HEK293 (cell line): ENCODE results near the gene CREB3L1.
A peak's percentile ranks its signal among the peaks of the same experiment; 100 is the strongest.

ENCODE experiments used
- EGR2 ChIP-seq: fragments of 450-650 bp; formaldehyde crosslinking; IDR thresholded peaks from 2 replicates; pipeline ENCODE4 v1.5.1; 2016; ENCODE audit warnings: low read depth, missing biosample characterization, missing genetic modification characterization
- GLI2 ChIP-seq: fragments of 450-650 bp; formaldehyde crosslinking; IDR thresholded peaks from 2 replicates; pipeline ENCODE4; 2017; ENCODE audit warnings: missing biosample characterization, missing genetic modification characterization, low read depth, borderline replicate concordance
- GLIS1 ChIP-seq: fragments of 450-650 bp; formaldehyde crosslinking; IDR thresholded peaks from 2 replicates; pipeline ENCODE4 v1.5.1; 2016; ENCODE audit warnings: missing biosample characterization, missing genetic modification characterization
- KLF1 ChIP-seq: fragments of 450-650 bp; formaldehyde crosslinking; IDR thresholded peaks from 2 replicates; pipeline ENCODE4 v1.5.1; 2016; ENCODE audit warnings: missing biosample characterization, missing genetic modification characterization
- SCRT1 ChIP-seq: fragments of 450-650 bp; formaldehyde crosslinking; IDR thresholded peaks from 2 replicates; pipeline ENCODE4 v1.5.1; 2016; ENCODE audit warnings: missing biosample characterization, missing genetic modification characterization, borderline replicate concordance
- WT1 ChIP-seq: fragments of 450-650 bp; formaldehyde crosslinking; IDR thresholded peaks from 2 replicates; pipeline ENCODE4 v1.5.1; 2016; ENCODE audit warnings: missing biosample characterization, missing genetic modification characterization
- ZBTB1 ChIP-seq: fragments of 450-650 bp; formaldehyde crosslinking; IDR thresholded peaks from 2 replicates; pipeline ENCODE4 v1.5.1; 2016; ENCODE audit warnings: missing biosample characterization, missing genetic modification characterization
- ZBTB20 ChIP-seq: fragments of 450-650 bp; formaldehyde crosslinking; IDR thresholded peaks from 2 replicates; pipeline ENCODE4 v1.5.1; 2016; ENCODE audit warnings: missing biosample characterization, missing genetic modification characterization
- ZBTB48 ChIP-seq: fragments of 450-650 bp; formaldehyde crosslinking; IDR thresholded peaks from 2 replicates; pipeline ENCODE4 v1.5.1; 2016; ENCODE audit warnings: missing biosample characterization, missing genetic modification characterization
- ZNF146 ChIP-seq: fragments of 450-650 bp; formaldehyde crosslinking; IDR thresholded peaks from 2 replicates; pipeline ENCODE4 v1.5.1; 2016; ENCODE audit warnings: missing biosample characterization, missing genetic modification characterization
- ZNF16 ChIP-seq: fragments of 450-650 bp; formaldehyde crosslinking; IDR thresholded peaks from 2 replicates; pipeline ENCODE4 v1.5.1; 2016; ENCODE audit warnings: low read depth, missing biosample characterization, missing genetic modification characterization
- ZNF24 ChIP-seq: fragments of 450-650 bp; formaldehyde crosslinking; IDR thresholded peaks from 2 replicates; pipeline ENCODE4 v1.5.1; 2016; ENCODE audit warnings: missing biosample characterization, missing genetic modification characterization
- ZNF292 ChIP-seq: fragments of 450-650 bp; formaldehyde crosslinking; IDR thresholded peaks from 2 replicates; pipeline ENCODE4 v1.5.1; 2016; ENCODE audit warnings: low read depth, missing biosample characterization, missing genetic modification characterization, borderline replicate concordance
- ZNF302 ChIP-seq: fragments of 450-650 bp; formaldehyde crosslinking; IDR thresholded peaks from 2 replicates; pipeline ENCODE4 v1.5.1; 2016; ENCODE audit warnings: missing biosample characterization, missing genetic modification characterization, low read depth
- ZNF311 ChIP-seq: fragments of 450-650 bp; formaldehyde crosslinking; IDR thresholded peaks from 2 replicates; pipeline ENCODE4 v1.5.1; 2017; ENCODE audit warnings: missing biosample characterization, missing genetic modification characterization, borderline replicate concordance
- ZNF324 ChIP-seq: fragments of 450-650 bp; formaldehyde crosslinking; IDR thresholded peaks from 2 replicates; pipeline ENCODE4 v1.5.1; 2016; ENCODE audit warnings: missing biosample characterization, missing genetic modification characterization
- ZNF416 ChIP-seq: fragments of 450-650 bp; formaldehyde crosslinking; IDR thresholded peaks from 2 replicates; pipeline ENCODE4 v1.5.1; 2016; ENCODE audit warnings: missing biosample characterization, missing genetic modification characterization
- ZNF48 ChIP-seq: fragments of 450-650 bp; formaldehyde crosslinking; IDR thresholded peaks from 2 replicates; pipeline ENCODE4 v1.5.1; 2016; ENCODE audit warnings: missing biosample characterization, missing genetic modification characterization
- ZNF510 ChIP-seq: fragments of 450-650 bp; formaldehyde crosslinking; IDR thresholded peaks from 2 replicates; pipeline ENCODE4 v1.5.1; 2018; ENCODE audit warnings: mild to moderate bottlenecking, missing genetic modification characterization, missing biosample characterization; ENCODE audit not compliant: insufficient replicate concordance
- ZNF561 ChIP-seq: fragments of 450-650 bp; IDR thresholded peaks from 2 replicates; pipeline ENCODE4 v1.5.1; 2018; ENCODE audit warnings: missing biosample characterization, missing genetic modification characterization, borderline replicate concordance
- ZNF600 ChIP-seq: fragments of 450-650 bp; formaldehyde crosslinking; IDR thresholded peaks from 2 replicates; pipeline ENCODE4 v1.5.1; 2016; ENCODE audit warnings: missing biosample characterization, missing genetic modification characterization
- ZNF623 ChIP-seq: fragments of 450-650 bp; formaldehyde crosslinking; IDR thresholded peaks from 2 replicates; pipeline ENCODE4 v1.5.1; 2016; ENCODE audit warnings: missing biosample characterization, missing genetic modification characterization
- ZNF626 ChIP-seq: fragments of 450-650 bp; sonication (Bioruptor Pico); formaldehyde crosslinking; IDR thresholded peaks from 2 replicates; pipeline ENCODE4 v1.5.1; 2018; ENCODE audit warnings: missing biosample characterization, missing genetic modification characterization, inconsistent platforms
- ZNF670 ChIP-seq: fragments of 450-650 bp; formaldehyde crosslinking; IDR thresholded peaks from 2 replicates; pipeline ENCODE4 v1.5.1; 2016; ENCODE audit warnings: missing biosample characterization, missing genetic modification characterization, low read depth
- ZNF768 ChIP-seq: fragments of 450-650 bp; formaldehyde crosslinking; IDR thresholded peaks from 2 replicates; pipeline ENCODE4 v1.5.1; 2018; ENCODE audit warnings: missing biosample characterization, mild to moderate bottlenecking, missing genetic modification characterization
- ZSCAN30 ChIP-seq: fragments of 450-650 bp; IDR thresholded peaks from 2 replicates; pipeline ENCODE4 v1.5.1; 2018; ENCODE audit warnings: missing biosample characterization, mild to moderate bottlenecking, missing genetic modification characterization, moderate library complexity
- TF ChIP-seq, protein P1 (sequence below): fragments of 450-650 bp; formaldehyde crosslinking; IDR thresholded peaks from 2 replicates; pipeline ENCODE4 v1.5.1; 2016; ENCODE audit warnings: missing biosample characterization, missing genetic modification characterization, borderline replicate concordance
- TF ChIP-seq, protein P2 (sequence below): fragments of 450-650 bp; formaldehyde crosslinking; IDR thresholded peaks from 2 replicates; pipeline ENCODE4 v1.5.0; 2017; ENCODE audit warnings: missing biosample characterization, missing genetic modification characterization, borderline replicate concordance
- TF ChIP-seq, protein P3 (sequence below): fragments of 450-650 bp; formaldehyde crosslinking; IDR thresholded peaks from 2 replicates; pipeline ENCODE4 v1.5.1; 2017; ENCODE audit warnings: missing biosample characterization, missing genetic modification characterization
- TF ChIP-seq, protein P4 (sequence below): fragments of 450-650 bp; formaldehyde crosslinking; IDR thresholded peaks from 2 replicates; pipeline ENCODE4 v1.5.1; 2017; ENCODE audit warnings: missing biosample characterization, missing genetic modification characterization

Gene CREB3L1

DNA sequence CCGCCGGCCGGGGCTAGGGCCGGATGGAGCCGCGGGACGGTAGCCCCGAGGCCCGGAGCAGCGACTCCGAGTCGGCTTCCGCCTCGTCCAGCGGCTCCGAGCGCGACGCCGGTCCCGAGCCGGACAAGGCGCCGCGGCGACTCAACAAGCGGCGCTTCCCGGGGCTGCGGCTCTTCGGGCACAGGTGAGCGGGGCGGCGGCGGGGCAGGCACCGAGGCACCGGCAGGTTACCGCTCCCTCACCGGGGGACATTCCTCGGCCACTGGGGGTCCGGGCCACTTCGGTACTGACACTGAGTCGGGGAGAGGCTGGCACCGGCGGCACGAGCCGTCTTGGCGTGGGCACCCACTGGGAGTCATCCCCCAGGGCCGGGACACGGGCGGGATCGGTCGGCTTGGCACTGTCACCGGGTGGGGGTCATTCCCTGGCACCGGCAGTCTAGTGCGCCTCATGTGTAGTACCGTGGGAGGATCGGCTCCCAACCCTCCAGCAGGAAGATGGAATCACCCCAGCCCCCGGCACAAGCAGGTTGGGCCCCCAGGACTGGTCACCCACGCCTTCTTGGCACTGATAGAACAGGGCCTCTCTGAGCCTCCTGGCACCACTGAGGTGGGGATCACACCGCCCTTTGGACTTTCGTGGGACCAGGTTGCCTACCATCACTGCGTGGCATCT lies 70.3 kb downstream of the CREB3L1 start (continued):
- TF ChIP-seq ZNF324 (tag by site-specific recombination), result no peak
- TF ChIP-seq, protein P1, sequence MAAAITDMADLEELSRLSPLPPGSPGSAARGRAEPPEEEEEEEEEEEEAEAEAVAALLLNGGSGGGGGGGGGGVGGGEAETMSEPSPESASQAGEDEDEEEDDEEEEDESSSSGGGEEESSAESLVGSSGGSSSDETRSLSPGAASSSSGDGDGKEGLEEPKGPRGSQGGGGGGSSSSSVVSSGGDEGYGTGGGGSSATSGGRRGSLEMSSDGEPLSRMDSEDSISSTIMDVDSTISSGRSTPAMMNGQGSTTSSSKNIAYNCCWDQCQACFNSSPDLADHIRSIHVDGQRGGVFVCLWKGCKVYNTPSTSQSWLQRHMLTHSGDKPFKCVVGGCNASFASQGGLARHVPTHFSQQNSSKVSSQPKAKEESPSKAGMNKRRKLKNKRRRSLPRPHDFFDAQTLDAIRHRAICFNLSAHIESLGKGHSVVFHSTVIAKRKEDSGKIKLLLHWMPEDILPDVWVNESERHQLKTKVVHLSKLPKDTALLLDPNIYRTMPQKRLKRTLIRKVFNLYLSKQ, result no peak
- peak; percentile 50 for TF ChIP-seq EGR2 (tag by site-specific recombination)
- no peak for TF ChIP-seq ZSCAN30 (tag by site-specific recombination)
- no peak for TF ChIP-seq ZNF48
- TF ChIP-seq, protein P2, sequence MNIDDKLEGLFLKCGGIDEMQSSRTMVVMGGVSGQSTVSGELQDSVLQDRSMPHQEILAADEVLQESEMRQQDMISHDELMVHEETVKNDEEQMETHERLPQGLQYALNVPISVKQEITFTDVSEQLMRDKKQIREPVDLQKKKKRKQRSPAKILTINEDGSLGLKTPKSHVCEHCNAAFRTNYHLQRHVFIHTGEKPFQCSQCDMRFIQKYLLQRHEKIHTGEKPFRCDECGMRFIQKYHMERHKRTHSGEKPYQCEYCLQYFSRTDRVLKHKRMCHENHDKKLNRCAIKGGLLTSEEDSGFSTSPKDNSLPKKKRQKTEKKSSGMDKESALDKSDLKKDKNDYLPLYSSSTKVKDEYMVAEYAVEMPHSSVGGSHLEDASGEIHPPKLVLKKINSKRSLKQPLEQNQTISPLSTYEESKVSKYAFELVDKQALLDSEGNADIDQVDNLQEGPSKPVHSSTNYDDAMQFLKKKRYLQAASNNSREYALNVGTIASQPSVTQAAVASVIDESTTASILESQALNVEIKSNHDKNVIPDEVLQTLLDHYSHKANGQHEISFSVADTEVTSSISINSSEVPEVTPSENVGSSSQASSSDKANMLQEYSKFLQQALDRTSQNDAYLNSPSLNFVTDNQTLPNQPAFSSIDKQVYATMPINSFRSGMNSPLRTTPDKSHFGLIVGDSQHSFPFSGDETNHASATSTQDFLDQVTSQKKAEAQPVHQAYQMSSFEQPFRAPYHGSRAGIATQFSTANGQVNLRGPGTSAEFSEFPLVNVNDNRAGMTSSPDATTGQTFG (tag by site-specific recombination), result no peak
- no peak for TF ChIP-seq ZNF146 (tag by site-specific recombination)
- no peak for TF ChIP-seq ZBTB1 (tag by site-specific recombination)
- TF ChIP-seq WT1 (tag by site-specific recombination), result no peak
- TF ChIP-seq SCRT1 (tag by site-specific recombination), result no peak
- TF ChIP-seq ZNF292 (tag by site-specific recombination), result no peak
- TF ChIP-seq ZNF561 (tag by site-specific recombination), result no peak
- no peak for TF ChIP-seq ZNF768
- no peak for TF ChIP-seq ZNF416 (tag by site-specific recombination)
- no peak for TF ChIP-seq ZNF302 (tag by site-specific recombination)
- TF ChIP-seq GLI2 (tag by site-specific recombination), result no peak
- TF ChIP-seq ZNF626 (tag by site-specific recombination), result no peak
- TF ChIP-seq ZNF16, result no peak
- no peak for TF ChIP-seq ZNF600
- TF ChIP-seq, protein P3, sequence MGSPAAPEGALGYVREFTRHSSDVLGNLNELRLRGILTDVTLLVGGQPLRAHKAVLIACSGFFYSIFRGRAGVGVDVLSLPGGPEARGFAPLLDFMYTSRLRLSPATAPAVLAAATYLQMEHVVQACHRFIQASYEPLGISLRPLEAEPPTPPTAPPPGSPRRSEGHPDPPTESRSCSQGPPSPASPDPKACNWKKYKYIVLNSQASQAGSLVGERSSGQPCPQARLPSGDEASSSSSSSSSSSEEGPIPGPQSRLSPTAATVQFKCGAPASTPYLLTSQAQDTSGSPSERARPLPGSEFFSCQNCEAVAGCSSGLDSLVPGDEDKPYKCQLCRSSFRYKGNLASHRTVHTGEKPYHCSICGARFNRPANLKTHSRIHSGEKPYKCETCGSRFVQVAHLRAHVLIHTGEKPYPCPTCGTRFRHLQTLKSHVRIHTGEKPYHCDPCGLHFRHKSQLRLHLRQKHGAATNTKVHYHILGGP (tag by site-specific recombination), result no peak
- TF ChIP-seq, protein P4, sequence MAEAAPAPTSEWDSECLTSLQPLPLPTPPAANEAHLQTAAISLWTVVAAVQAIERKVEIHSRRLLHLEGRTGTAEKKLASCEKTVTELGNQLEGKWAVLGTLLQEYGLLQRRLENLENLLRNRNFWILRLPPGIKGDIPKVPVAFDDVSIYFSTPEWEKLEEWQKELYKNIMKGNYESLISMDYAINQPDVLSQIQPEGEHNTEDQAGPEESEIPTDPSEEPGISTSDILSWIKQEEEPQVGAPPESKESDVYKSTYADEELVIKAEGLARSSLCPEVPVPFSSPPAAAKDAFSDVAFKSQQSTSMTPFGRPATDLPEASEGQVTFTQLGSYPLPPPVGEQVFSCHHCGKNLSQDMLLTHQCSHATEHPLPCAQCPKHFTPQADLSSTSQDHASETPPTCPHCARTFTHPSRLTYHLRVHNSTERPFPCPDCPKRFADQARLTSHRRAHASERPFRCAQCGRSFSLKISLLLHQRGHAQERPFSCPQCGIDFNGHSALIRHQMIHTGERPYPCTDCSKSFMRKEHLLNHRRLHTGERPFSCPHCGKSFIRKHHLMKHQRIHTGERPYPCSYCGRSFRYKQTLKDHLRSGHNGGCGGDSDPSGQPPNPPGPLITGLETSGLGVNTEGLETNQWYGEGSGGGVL (tag by site-specific recombination), result 0 out of 2 replicates have a peak, but pooled peaks have one; percentile 8
- TF ChIP-seq ZNF670 (tag by site-specific recombination), result no peak
- TF ChIP-seq ZNF510, result no peak
- TF ChIP-seq ZNF311 (tag by site-specific recombination), result no peak
- TF ChIP-seq KLF1, result no peak
- no peak for TF ChIP-seq ZBTB48 (tag by site-specific recombination)
- TF ChIP-seq ZNF623 (tag by site-specific recombination), result no peak
- peak; percentile 21; the same call in 1 of the 2 replicates for TF ChIP-seq ZBTB20 (tag by site-specific recombination)
- TF ChIP-seq GLIS1 (tag by site-specific recombination), result peak; percentile 83
- TF ChIP-seq ZNF24, result no peak
